ENCODE data around the gene BPGM. TPM values are rescaled to one million over a fixed set of nuclear protein-coding genes. Genes with fewer than 3 reads are reported as not detected.

The BPGM gene
- polyA plus RNA-seq, 3 donors: 3.9 to 20.6 (median 18.4) TPM

DNA sequence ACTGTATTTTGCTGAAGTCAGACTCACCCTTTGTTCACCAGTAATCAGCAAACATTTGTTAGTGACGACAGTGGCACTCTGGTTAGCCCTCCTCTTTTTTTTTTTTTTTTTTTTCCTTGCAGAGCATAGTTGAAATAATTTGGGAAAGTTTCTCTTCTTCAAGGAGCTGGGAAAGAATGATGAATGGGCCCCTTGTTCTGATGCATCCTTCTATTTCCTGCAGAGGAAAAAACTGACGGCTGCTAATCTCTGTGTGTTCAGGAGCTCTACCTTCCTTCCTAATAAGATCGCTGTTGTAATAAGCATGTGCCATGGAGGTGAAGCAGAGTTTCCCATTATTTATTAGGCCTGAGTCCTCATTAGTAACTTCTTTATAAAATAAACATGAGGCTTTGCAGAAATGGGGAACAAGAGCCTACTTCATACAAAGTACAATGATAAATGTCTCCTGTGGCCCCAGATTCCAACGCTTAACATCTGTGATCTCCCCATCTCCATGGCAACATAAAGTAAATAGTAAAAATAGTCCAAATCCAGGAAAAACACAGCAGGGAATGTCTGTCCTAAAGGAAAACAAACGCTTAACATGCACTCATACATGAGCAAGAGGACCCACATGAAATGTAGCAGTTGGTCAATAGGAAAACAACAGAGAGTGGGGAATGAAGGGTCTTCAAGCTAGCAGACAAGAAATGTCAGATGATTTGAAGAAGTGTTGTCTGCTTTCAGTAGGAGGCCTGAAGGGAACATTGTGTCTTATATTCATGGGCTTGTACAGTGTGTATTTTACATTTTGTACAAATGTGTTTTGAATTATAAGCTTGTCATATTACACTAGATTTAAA, 73.7 kb downstream of the BPGM start:
- intact Hi-C loops (cut with micrococcal nuclease): no loop called here
- no peaks in the 10 kb centered on the region for H4K20me1 ChIP-seq (ENCODE audit: insufficient read depth, low read length)
- H3K9me3 ChIP-seq (replicated peaks in 1 of 2; ENCODE audit: control insufficient read depth in 1 of 2, insufficient read depth in 1 of 2, low read length in 2 of 2): no peaks in the 10 kb centered on the region
- no peaks in the 10 kb centered on the region for H3K27me3 ChIP-seq (ENCODE audit: control insufficient read depth in 2 of 2, insufficient read depth in 2 of 2, low read length in 2 of 2)
- Mint-ChIP-seq H3K4me3 (no peak overlapping the region), H3K9me3 (peaks cover 0 to 2% (median 0%) of the 10 kb centered on the region in 7 donors), H3K36me3 (no peaks in the 10 kb centered on the region), H3K4me1 (peaks cover 6% of the 10 kb centered on the region), H3K27me3 (ENCODE audit: low read depth in 3 of 3) (peaks cover 0 to 1% (median 0%) of the 10 kb centered on the region in 3 donors), H3K27ac (no peak overlapping the region)
- DNase-seq: no peak
- H2AFZ ChIP-seq (ENCODE audit: insufficient read depth, low read depth, low read length, poor library complexity, severe bottlenecking): no peak overlapping the region
- H3K4me1 ChIP-seq (ENCODE audit: control insufficient read depth in 1 of 2, insufficient read depth in 2 of 2, low read length in 2 of 2): peaks cover 0 to 2% of the 10 kb centered on the region in 2 donors
- H3K79me2 ChIP-seq (ENCODE audit: insufficient read depth, low read length): no peaks in the 10 kb centered on the region
- no CpG with 5 or more reads among the region's 5 CpGs for WGBS (ENCODE audit: insufficient coverage)
- no peak overlapping the region for H3K4me2 ChIP-seq (replicated peaks; ENCODE audit: extremely low read depth, low read length, poor library complexity, severe bottlenecking)
- H3K4me3 ChIP-seq (replicated peaks in 1 of 3; ENCODE audit: low read depth in 2 of 3, low read length in 3 of 3): no peak overlapping the region
- no peak overlapping the region for H3K9ac ChIP-seq (ENCODE audit: insufficient read depth, low read length, poor library complexity, severe bottlenecking)
- H3K27ac ChIP-seq (ENCODE audit: low read depth in 1 of 2, low read length in 2 of 2): no peak overlapping the region
- TF ChIP-seq, protein P1, sequence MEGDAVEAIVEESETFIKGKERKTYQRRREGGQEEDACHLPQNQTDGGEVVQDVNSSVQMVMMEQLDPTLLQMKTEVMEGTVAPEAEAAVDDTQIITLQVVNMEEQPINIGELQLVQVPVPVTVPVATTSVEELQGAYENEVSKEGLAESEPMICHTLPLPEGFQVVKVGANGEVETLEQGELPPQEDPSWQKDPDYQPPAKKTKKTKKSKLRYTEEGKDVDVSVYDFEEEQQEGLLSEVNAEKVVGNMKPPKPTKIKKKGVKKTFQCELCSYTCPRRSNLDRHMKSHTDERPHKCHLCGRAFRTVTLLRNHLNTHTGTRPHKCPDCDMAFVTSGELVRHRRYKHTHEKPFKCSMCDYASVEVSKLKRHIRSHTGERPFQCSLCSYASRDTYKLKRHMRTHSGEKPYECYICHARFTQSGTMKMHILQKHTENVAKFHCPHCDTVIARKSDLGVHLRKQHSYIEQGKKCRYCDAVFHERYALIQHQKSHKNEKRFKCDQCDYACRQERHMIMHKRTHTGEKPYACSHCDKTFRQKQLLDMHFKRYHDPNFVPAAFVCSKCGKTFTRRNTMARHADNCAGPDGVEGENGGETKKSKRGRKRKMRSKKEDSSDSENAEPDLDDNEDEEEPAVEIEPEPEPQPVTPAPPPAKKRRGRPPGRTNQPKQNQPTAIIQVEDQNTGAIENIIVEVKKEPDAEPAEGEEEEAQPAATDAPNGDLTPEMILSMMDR (IDR thresholded peaks at IDR 0.05): no peak
- no peaks in the 10 kb centered on the region for H3K36me3 ChIP-seq (replicated peaks in 1 of 2; ENCODE audit: control insufficient read depth in 1 of 2, insufficient read depth in 2 of 2, low read length in 2 of 2)

- Histone ChIP-seq H3K4me2 (replicated peaks; ENCODE audit: extremely low read depth, low read length, poor library complexity, severe bottlenecking) (no peak overlapping the region), H3K4me1 (ENCODE audit: control insufficient read depth in 1 of 2, insufficient read depth in 2 of 2, low read length in 2 of 2) (peaks cover 0 to 2% of the 10 kb centered on the region in 2 donors), H3K9ac (ENCODE audit: insufficient read depth, low read length, poor library complexity, severe bottlenecking) (no peak overlapping the region), H3K4me3 (replicated peaks in 1 of 3; ENCODE audit: low read depth in 2 of 3, low read length in 3 of 3) (no peak overlapping the region), H3K27me3 (ENCODE audit: control insufficient read depth in 2 of 2, insufficient read depth in 2 of 2, low read length in 2 of 2) (no peaks in the 10 kb centered on the region), H4K20me1 (ENCODE audit: insufficient read depth, low read length) (no peaks in the 10 kb centered on the region), H3K9me3 (replicated peaks in 1 of 2; ENCODE audit: control insufficient read depth in 1 of 2, insufficient read depth in 1 of 2, low read length in 2 of 2) (no peaks in the 10 kb centered on the region), H3K79me2 (ENCODE audit: insufficient read depth, low read length) (no peaks in the 10 kb centered on the region), H3K36me3 (replicated peaks in 1 of 2; ENCODE audit: control insufficient read depth in 1 of 2, insufficient read depth in 2 of 2, low read length in 2 of 2) (no peaks in the 10 kb centered on the region), H2AFZ (ENCODE audit: insufficient read depth, low read depth, low read length, poor library complexity, severe bottlenecking) (no peak overlapping the region), H3K27ac (ENCODE audit: low read depth in 1 of 2, low read length in 2 of 2) (no peak overlapping the region)
- TF ChIP-seq, protein P1 (IDR thresholded peaks at IDR 0.05): no peak
- no peak overlapping the region for H3K27ac Mint-ChIP-seq
- peaks cover 0 to 1% (median 0%) of the 10 kb centered on the region in 3 donors for H3K27me3 Mint-ChIP-seq (ENCODE audit: low read depth in 3 of 3)
- no peak for DNase-seq
- 81% methylated on average over 2 of the region's 2 CpGs for WGBS (ENCODE audit: insufficient coverage)
- peaks cover 0 to 2% (median 0%) of the 10 kb centered on the region in 7 donors for H3K9me3 Mint-ChIP-seq
- intact Hi-C loops (cut with micrococcal nuclease): no loop called here
- H3K4me3 Mint-ChIP-seq: no peak overlapping the region
- peaks cover 6% of the 10 kb centered on the region for H3K4me1 Mint-ChIP-seq
- no peaks in the 10 kb centered on the region for H3K36me3 Mint-ChIP-seq
These were observed 74.5 kb downstream of the BPGM start for GRCh38 chr7:134721171-134721570.

Measured in CD14-positive monocyte (primary cell).